Measurements from ENCODE around the gene FOXP4. TPM values are rescaled to one million over a fixed set of nuclear protein-coding genes. Genes with fewer than 3 reads are reported as not detected.

Gene FOXP4
- total RNA-seq, 1 donor from 2014 or later, result 40.7 TPM

GRCh38 chr6:41648921-41649320 is 102.7 kb downstream of the FOXP4 start:
- Mint-ChIP-seq H3K9me3 (no peaks in the 10 kb centered on the region), H3K4me1 (no peaks in the 10 kb centered on the region), H3K27ac (no peak overlapping the region), H3K27me3 (peaks cover 12% of the 10 kb centered on the region), H3K4me3 (no peak overlapping the region), H3K36me3 (ENCODE audit: low read depth) (no peaks in the 10 kb centered on the region)
- DNase-seq (no peak), ATAC-seq (ENCODE audit: low read depth) (no peak)
- intact Hi-C loops (cut with micrococcal nuclease), result no loop called here
- CTCF ChIA-PET, result no interaction called here
- TF ChIP-seq CTCF (IDR thresholded peaks at IDR 0.05), result no peak
- POLR2A ChIA-PET, result no interaction called here

GRCh38 chr6:41649596-41649995 is 103.4 kb downstream of the FOXP4 start:
- no peak overlapping the region for H3K4me3 Mint-ChIP-seq
- no peaks in the 10 kb centered on the region for H3K36me3 Mint-ChIP-seq (ENCODE audit: low read depth)
- CTCF ChIA-PET, result no interaction called here

GRCh38 chr6:41650120-41650519 is 103.9 kb downstream of the FOXP4 start:
- no peak overlapping the region for H3K27ac Mint-ChIP-seq
- DNase-seq (no peak), ATAC-seq (ENCODE audit: low read depth) (no peak)
- no peak overlapping the region for H3K4me3 Mint-ChIP-seq
- ChIA-PET POLR2A (interaction anchor here (0.9 kb wide), 1 partner anchor 35 kb away, joined by 10 read pairs; no protein-coding TSS in a partner anchor), CTCF (no interaction called here)
- peaks cover 14% of the 10 kb centered on the region for H3K27me3 Mint-ChIP-seq
- H3K4me1 Mint-ChIP-seq, result no peaks in the 10 kb centered on the region
- H3K9me3 Mint-ChIP-seq, result no peaks in the 10 kb centered on the region
- H3K36me3 Mint-ChIP-seq (ENCODE audit: low read depth), result no peaks in the 10 kb centered on the region
- TF ChIP-seq CTCF (IDR thresholded peaks at IDR 0.05), result no peak
- intact Hi-C loops (cut with micrococcal nuclease), result no loop called here

More at GRCh38 chr6:41649596-41649995, 103.4 kb downstream of the FOXP4 start:
- ATAC-seq (ENCODE audit: low read depth) (no peak), DNase-seq (no peak)
- no peaks in the 10 kb centered on the region for H3K4me1 Mint-ChIP-seq
- POLR2A ChIA-PET, result no interaction called here
- intact Hi-C loops (cut with micrococcal nuclease), result no loop called here
- TF ChIP-seq CTCF (IDR thresholded peaks at IDR 0.05), result no peak
- peaks cover 11% of the 10 kb centered on the region for H3K27me3 Mint-ChIP-seq
- H3K9me3 Mint-ChIP-seq, result no peaks in the 10 kb centered on the region
- no peak overlapping the region for H3K27ac Mint-ChIP-seq

DNA sequence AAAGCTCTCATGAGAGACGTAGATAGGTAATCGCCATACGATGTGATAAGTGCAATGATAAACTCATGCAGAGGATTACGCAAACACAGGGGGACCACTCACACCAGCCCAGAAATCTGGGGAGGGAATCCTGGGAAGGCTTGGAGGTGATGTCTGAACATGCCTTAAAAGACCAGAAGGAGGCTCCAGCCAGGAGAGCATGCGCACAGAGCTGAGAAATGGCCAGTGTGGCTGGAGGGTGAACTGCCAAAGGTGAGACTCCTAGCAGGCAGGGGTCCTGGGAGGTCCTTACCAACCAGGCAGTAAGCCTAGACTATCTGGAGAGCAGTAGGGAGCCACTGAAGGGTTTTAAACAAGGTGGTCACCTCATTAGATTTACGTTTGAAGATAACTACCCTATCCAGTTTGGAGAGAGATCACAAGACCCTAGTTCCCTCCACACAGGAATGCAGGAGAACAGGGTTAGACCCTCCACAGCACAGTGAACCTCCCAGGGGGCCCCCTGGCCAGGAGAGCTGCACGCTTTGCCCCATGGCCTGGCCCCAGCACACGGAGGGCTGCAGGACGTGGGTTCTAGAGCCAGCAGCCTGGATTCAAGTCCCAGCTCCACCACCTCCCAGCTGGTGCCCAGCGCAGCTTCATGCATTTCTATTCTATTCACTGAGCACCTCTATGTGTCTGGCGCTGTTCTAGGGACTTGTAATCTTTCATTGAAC is 105.2 kb downstream of the FOXP4 start:
- no peaks in the 10 kb centered on the region for H3K36me3 Mint-ChIP-seq (ENCODE audit: low read depth)
- no peak for DNase-seq

More for the DNA sequence above, 105.2 kb downstream of the FOXP4 start:
- Mint-ChIP-seq H3K27ac (no peak overlapping the region), H3K4me3 (no peak overlapping the region), H3K27me3 (peaks cover 13% of the 10 kb centered on the region), H3K9me3 (no peaks in the 10 kb centered on the region), H3K4me1 (no peaks in the 10 kb centered on the region)
- TF ChIP-seq CTCF (IDR thresholded peaks at IDR 0.05), result no peak
- ATAC-seq (ENCODE audit: low read depth), result no peak
- intact Hi-C loops (cut with micrococcal nuclease), result no loop called here
- POLR2A ChIA-PET, result no interaction called here
- CTCF ChIA-PET, result no interaction called here

Other genes starting within 250 kb of the FOXP4 start
- gene NCR2, start 210.8 kb upstream of the FOXP4 start, total RNA-seq, result not detected in 2 replicates
- not detected in 2 replicates for gene MDFI, start 92.1 kb downstream of the FOXP4 start, total RNA-seq
- gene TFEB, start 189.2 kb downstream of the FOXP4 start, total RNA-seq, result 203 and 205 TPM in 2 replicates
- not detected in 2 replicates for gene PGC, start 201.0 kb downstream of the FOXP4 start, total RNA-seq
- 6.5 and 6.7 TPM in 2 replicates for gene FRS3, start 233.5 kb downstream of the FOXP4 start, total RNA-seq
- 0.75 TPM in 1 of 2 replicates, not detected in the other for gene PRICKLE4, start 234.4 kb downstream of the FOXP4 start, total RNA-seq
- gene TOMM6, start 241.3 kb downstream of the FOXP4 start, total RNA-seq, result 219 and 252 TPM in 2 replicates

All from activated B cell treated with CpG ODN at 0.5 μM for 24 hours (primary cell).